ENCODE results near the gene SEMA7A.

- TF ChIP-seq POLR2A (IDR thresholded peaks at IDR 0.05) (no peak), CTCF (IDR thresholded peaks at IDR 0.05) (no peak)
Measured at GRCh38 chr15:74394090-74394846, 39.5 kb downstream of the SEMA7A start.
